Measurements from ENCODE around the gene CNGA4.
"Not testable (repeated sequence)": the region's sequence is repeated elsewhere in the genome, so short reads cannot be mapped to it uniquely, and the experiment has no call there.

CNGA4 gene

GRCh38 chr11:6253197-6253596 lies 14.3 kb downstream of the CNGA4 start:
- Histone ChIP-seq H3K36me3 (replicated peaks) (no peaks in the 10 kb centered on the region), H3K4me3 (no peak overlapping the region), H3K4me1 (no peaks in the 10 kb centered on the region), H3K27me3 (ENCODE audit: low read depth) (peaks cover 11% of the 10 kb centered on the region), H3K9me3 (no peaks in the 10 kb centered on the region)
- in situ Hi-C loops (cut with MboI; ENCODE audit: low sequenced_read_pairs) = no loop called here
- no peak for DNase-seq (ENCODE audit: low spot score in 2 of 2)

GRCh38 chr11:6258141-6258540 lies 19.3 kb downstream of the CNGA4 start:
- in situ Hi-C loops (cut with MboI; ENCODE audit: low sequenced_read_pairs) = no loop called here

GRCh38 chr11:6258571-6259081 lies 19.7 kb downstream of the CNGA4 start:
- DNase-seq (ENCODE audit: low spot score in 2 of 2) = peak in 1 of 2 experiments; percentile 33
- H3K9me3 ChIP-seq = no peaks in the 10 kb centered on the region
- H3K4me1 ChIP-seq = peaks cover 7% of the 10 kb centered on the region; the same call in 1 of the 2 replicates
- H3K4me3 ChIP-seq = peak overlapping the region; percentile 39
- in situ Hi-C loops (cut with MboI; ENCODE audit: low sequenced_read_pairs) = no loop called here
- no peaks in the 10 kb centered on the region for H3K36me3 ChIP-seq (replicated peaks)
- H3K27me3 ChIP-seq (ENCODE audit: low read depth) = peaks cover 17% of the 10 kb centered on the region

More at GRCh38 chr11:6258141-6258540, 19.3 kb downstream of the CNGA4 start:
- no peaks in the 10 kb centered on the region for H3K9me3 ChIP-seq
- peaks cover 17% of the 10 kb centered on the region for H3K27me3 ChIP-seq (ENCODE audit: low read depth)
- peaks cover 7% of the 10 kb centered on the region; the same call in 1 of the 2 replicates for H3K4me1 ChIP-seq
- H3K36me3 ChIP-seq (replicated peaks) = no peaks in the 10 kb centered on the region
- DNase-seq (ENCODE audit: low spot score in 2 of 2) = no peak
- H3K4me3 ChIP-seq = no peak overlapping the region

- H3K36me3 ChIP-seq (replicated peaks) = no peaks in the 10 kb centered on the region
- H3K4me3 ChIP-seq = peak overlapping the region; percentile 39
- in situ Hi-C loops (cut with MboI; ENCODE audit: low sequenced_read_pairs) = no loop called here
- no peaks in the 10 kb centered on the region for H3K9me3 ChIP-seq
- H3K4me1 ChIP-seq = peaks cover 7% of the 10 kb centered on the region; the same call in 1 of the 2 replicates
- DNase-seq (ENCODE audit: low spot score in 2 of 2) = no peak
- peaks cover 17% of the 10 kb centered on the region for H3K27me3 ChIP-seq (ENCODE audit: low read depth)
These were observed 21.4 kb downstream of the CNGA4 start for GRCh38 chr11:6260207-6260726.

- no peaks in the 10 kb centered on the region for H3K36me3 ChIP-seq (replicated peaks)
- DNase-seq (ENCODE audit: low spot score in 2 of 2) = no peak
- in situ Hi-C loops (cut with MboI; ENCODE audit: low sequenced_read_pairs) = no loop called here
- no peak overlapping the region for H3K4me3 ChIP-seq
- peaks cover 4% of the 10 kb centered on the region; the same call in 1 of the 2 replicates for H3K27me3 ChIP-seq (ENCODE audit: low read depth)
- H3K4me1 ChIP-seq = peaks cover 6% of the 10 kb centered on the region; the same call in 1 of the 2 replicates
- H3K9me3 ChIP-seq = no peaks in the 10 kb centered on the region
These were observed 24.8 kb downstream of the CNGA4 start for GRCh38 chr11:6263662-6264061.

- in situ Hi-C loops (cut with MboI; ENCODE audit: low sequenced_read_pairs) = no loop called here
- no peaks in the 10 kb centered on the region for H3K27me3 ChIP-seq (ENCODE audit: low read depth)
- H3K4me1 ChIP-seq = no peaks in the 10 kb centered on the region
- H3K4me3 ChIP-seq = no peak overlapping the region
- no peak for DNase-seq (ENCODE audit: low spot score in 2 of 2)
- H3K36me3 ChIP-seq (replicated peaks) = no peaks in the 10 kb centered on the region
- H3K9me3 ChIP-seq = no peaks in the 10 kb centered on the region
These were observed 29.9 kb downstream of the CNGA4 start for GRCh38 chr11:6268820-6269219.

GRCh38 chr11:6269994-6270393 lies 31.1 kb downstream of the CNGA4 start:
- Histone ChIP-seq H3K4me3 (no peak overlapping the region), H3K4me1 (no peaks in the 10 kb centered on the region), H3K36me3 (replicated peaks) (no peaks in the 10 kb centered on the region), H3K9me3 (no peaks in the 10 kb centered on the region), H3K27me3 (ENCODE audit: low read depth) (no peaks in the 10 kb centered on the region)
- in situ Hi-C loops (cut with MboI; ENCODE audit: low sequenced_read_pairs) = no loop called here
- no peak for DNase-seq (ENCODE audit: low spot score in 2 of 2)

GRCh38 chr11:6270584-6271246 lies 31.8 kb downstream of the CNGA4 start:
- in situ Hi-C loops (cut with MboI; ENCODE audit: low sequenced_read_pairs) = no loop called here
- no peak overlapping the region for H3K4me3 ChIP-seq
- H3K36me3 ChIP-seq (replicated peaks) = no peaks in the 10 kb centered on the region
- no peak for DNase-seq (ENCODE audit: low spot score in 2 of 2)
- peaks cover 4% of the 10 kb centered on the region; the same call in 1 of the 2 replicates for H3K27me3 ChIP-seq (ENCODE audit: low read depth)
- no peaks in the 10 kb centered on the region for H3K9me3 ChIP-seq
- no peaks in the 10 kb centered on the region for H3K4me1 ChIP-seq

- in situ Hi-C loops (cut with MboI; ENCODE audit: low sequenced_read_pairs) = no loop called here
- Histone ChIP-seq H3K9me3 (no peaks in the 10 kb centered on the region), H3K4me3 (no peak overlapping the region), H3K36me3 (replicated peaks) (no peaks in the 10 kb centered on the region), H3K27me3 (ENCODE audit: low read depth) (peaks cover 7% of the 10 kb centered on the region; the same call in 1 of the 2 replicates), H3K4me1 (no peaks in the 10 kb centered on the region)
- DNase-seq (ENCODE audit: low spot score in 2 of 2) = no peak
These were observed 32.7 kb downstream of the CNGA4 start for GRCh38 chr11:6271598-6271997.

- DNase-seq (ENCODE audit: low spot score in 2 of 2) = no peak
- Histone ChIP-seq H3K4me1 (no peaks in the 10 kb centered on the region), H3K9me3 (no peaks in the 10 kb centered on the region), H3K36me3 (replicated peaks) (no peaks in the 10 kb centered on the region), H3K4me3 (no peak overlapping the region), H3K27me3 (ENCODE audit: low read depth) (peaks cover 13% of the 10 kb centered on the region)
- in situ Hi-C loops (cut with MboI; ENCODE audit: low sequenced_read_pairs) = no loop called here
These were observed 34.3 kb downstream of the CNGA4 start for GRCh38 chr11:6273188-6273587.

GRCh38 chr11:6280809-6281208 lies 41.9 kb downstream of the CNGA4 start:
- H3K27me3 ChIP-seq (ENCODE audit: low read depth); H3K4me3 ChIP-seq; H3K4me1 ChIP-seq; H3K9me3 ChIP-seq; in situ Hi-C loops (cut with MboI; ENCODE audit: low sequenced_read_pairs); DNase-seq (ENCODE audit: low spot score in 2 of 2); H3K36me3 ChIP-seq (replicated peaks): not testable (repeated sequence)

- no peak for DNase-seq (ENCODE audit: low spot score in 2 of 2)
- Histone ChIP-seq H3K36me3 (replicated peaks) (no peaks in the 10 kb centered on the region), H3K4me3 (no peak overlapping the region), H3K9me3 (no peaks in the 10 kb centered on the region), H3K27me3 (ENCODE audit: low read depth) (no peaks in the 10 kb centered on the region), H3K4me1 (peaks cover 3% of the 10 kb centered on the region)
- in situ Hi-C loops (cut with MboI; ENCODE audit: low sequenced_read_pairs) = no loop called here
These were observed 44.6 kb downstream of the CNGA4 start for GRCh38 chr11:6283453-6284023.

GRCh38 chr11:6284250-6284649 lies 45.4 kb downstream of the CNGA4 start:
- H3K9me3 ChIP-seq = no peaks in the 10 kb centered on the region
- no peak overlapping the region for H3K4me3 ChIP-seq
- H3K4me1 ChIP-seq = peaks cover 9% of the 10 kb centered on the region
- in situ Hi-C loops (cut with MboI; ENCODE audit: low sequenced_read_pairs) = no loop called here
- no peak for DNase-seq (ENCODE audit: low spot score in 2 of 2)
- H3K27me3 ChIP-seq (ENCODE audit: low read depth) = no peaks in the 10 kb centered on the region
- H3K36me3 ChIP-seq (replicated peaks) = no peaks in the 10 kb centered on the region

GRCh38 chr11:6285019-6285418 lies 46.1 kb downstream of the CNGA4 start:
- H3K27me3 ChIP-seq (ENCODE audit: low read depth) = no peaks in the 10 kb centered on the region
- in situ Hi-C loops (cut with MboI; ENCODE audit: low sequenced_read_pairs) = no loop called here
- H3K4me3 ChIP-seq = no peak overlapping the region
- H3K9me3 ChIP-seq = no peaks in the 10 kb centered on the region
- DNase-seq (ENCODE audit: low spot score in 2 of 2) = no peak
- no peaks in the 10 kb centered on the region for H3K36me3 ChIP-seq (replicated peaks)
- peaks cover 9% of the 10 kb centered on the region for H3K4me1 ChIP-seq

Measured in HAP-1 (cell line).